BLaER1 treated with 17β-estradiol and CSF1 and Interleukin-3, amounts not matched to agents 10 nM and 100 nM (cell line): ENCODE measurements around the gene WDR43.

Source experiments
- H3K27ac ChIP-seq, 11 experiments: shearing (Covaris generic); formaldehyde crosslinking; 2 replicates each; pipeline ENCODE4 v1.8.1; 2022
- H3K27me3 ChIP-seq, 11 experiments: shearing (Covaris generic); formaldehyde crosslinking; 2 replicates each; pipeline ENCODE4 v1.8.1; 2022
- H3K36me3 ChIP-seq, 11 experiments: shearing (Covaris generic); formaldehyde crosslinking; 2 replicates each; pipeline ENCODE4 v1.8.1; 2022
- H3K4me1 ChIP-seq, 10 experiments: shearing (Covaris generic); formaldehyde crosslinking; 2 replicates each; pipeline ENCODE4 v1.8.1; 2022
- H3K4me2 ChIP-seq, 11 experiments: shearing (Covaris generic); formaldehyde crosslinking; 2 replicates each; pipeline ENCODE4 v1.8.1; 2022
- H3K4me3 ChIP-seq, 10 experiments: shearing (Covaris generic); formaldehyde crosslinking; 2 replicates each; pipeline ENCODE4 v1.8.1; 2022
- H3K9ac ChIP-seq, 11 experiments: shearing (Covaris generic); formaldehyde crosslinking; 2 replicates each; pipeline ENCODE4 v1.8.1; 2022
- H3K9me3 ChIP-seq, 11 experiments: shearing (Covaris generic); formaldehyde crosslinking; replicated peaks in 1 of 11; 2 replicates each; pipeline ENCODE4 v1.8.1; 2022
- H4K20me1 ChIP-seq, 11 experiments: shearing (Covaris generic); formaldehyde crosslinking; 2 replicates each; pipeline ENCODE4 v1.8.1; 2022
- Cebpa-rat ChIP-seq, 11 experiments: shearing (Covaris generic); IDR thresholded peaks; 2 replicates each; pipeline ENCODE4 v1.8.1; 2022

WDR43 gene

GRCh38 chr2:28904802-28905457 is 10.5 kb downstream of the WDR43 start:
- no peak overlapping the region for H3K4me3 ChIP-seq
- H3K27ac ChIP-seq = peak overlapping the region in 2 of 11 experiments; percentile 4 to 20; a peak in 1 of 22 replicates
- peaks cover 67 to 98% (median 90%) of the 10 kb centered on the region in 11 experiments for H3K36me3 ChIP-seq
- H3K9me3 ChIP-seq = no peaks in the 10 kb centered on the region
- peaks cover under 1 to 42% (median 10%) of the 10 kb centered on the region in 10 experiments; a peak in 10 of 20 replicates for H3K4me1 ChIP-seq
- H3K27me3 ChIP-seq = no peaks in the 10 kb centered on the region
- no peak for TF ChIP-seq Cebpa-rat (IDR thresholded peaks at IDR 0.05)
- H3K9ac ChIP-seq = peak overlapping the region in 1 of 11 experiments; percentile 35; a peak in 1 of 22 replicates
- peak overlapping the region in 2 of 11 experiments; percentile 31 to 76; a peak in 4 of 22 replicates for H3K4me2 ChIP-seq
- peaks cover 51 to 100% (median 100%) of the 10 kb centered on the region in 11 experiments; a peak in 21 of 22 replicates for H4K20me1 ChIP-seq

- H3K36me3 ChIP-seq = peaks cover 73 to 100% (median 95%) of the 10 kb centered on the region in 11 experiments
These were observed 11.1 kb downstream of the WDR43 start for GRCh38 chr2:28905533-28905932.

DNA sequence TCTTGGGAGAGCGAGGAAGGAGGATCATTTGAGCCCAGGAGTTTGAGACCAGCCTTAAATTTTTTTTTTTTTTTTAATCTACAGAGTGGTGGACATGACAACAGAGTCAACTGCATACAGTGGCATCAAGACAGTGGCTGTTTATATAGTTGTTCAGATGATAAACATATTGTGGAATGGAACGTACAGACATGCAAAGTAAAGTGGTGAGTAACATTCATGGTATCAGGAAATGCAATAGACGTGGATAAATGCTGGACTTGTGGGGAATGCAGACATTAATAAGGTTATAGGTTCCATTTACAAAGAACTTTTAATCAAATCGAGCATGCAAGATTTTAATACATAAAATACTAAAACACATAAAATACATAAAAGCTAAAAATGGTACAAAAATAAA is 11.9 kb downstream of the WDR43 start:
- Histone ChIP-seq H3K27ac (no peak overlapping the region), H3K36me3 (peaks cover 81 to 100% (median 99%) of the 10 kb centered on the region in 11 experiments), H4K20me1 (peaks cover 44 to 100% (median 100%) of the 10 kb centered on the region in 11 experiments; a peak in 21 of 22 replicates), H3K9ac (no peak overlapping the region), H3K4me1 (peaks cover 0 to 34% (median 8%) of the 10 kb centered on the region in 10 experiments; a peak in 10 of 20 replicates), H3K4me3 (no peak overlapping the region), H3K27me3 (no peaks in the 10 kb centered on the region), H3K4me2 (no peak overlapping the region), H3K9me3 (no peaks in the 10 kb centered on the region)
- no peak for TF ChIP-seq Cebpa-rat (IDR thresholded peaks at IDR 0.05)

More at GRCh38 chr2:28905533-28905932, 11.1 kb downstream of the WDR43 start:
- Histone ChIP-seq H3K9ac (no peak overlapping the region), H4K20me1 (peaks cover 48 to 100% (median 100%) of the 10 kb centered on the region in 11 experiments; a peak in 21 of 22 replicates), H3K4me2 (0 out of 22 replicates have a peak overlapping the region, but pooled peaks of 1 of the 11 experiments have one; percentile 24), H3K27me3 (no peaks in the 10 kb centered on the region), H3K9me3 (no peaks in the 10 kb centered on the region), H3K27ac (0 out of 22 replicates have a peak overlapping the region, but pooled peaks of 1 of the 11 experiments have one; percentile 4), H3K4me1 (peaks cover 0 to 42% (median 10%) of the 10 kb centered on the region in 10 experiments; a peak in 10 of 20 replicates), H3K4me3 (no peak overlapping the region)
- TF ChIP-seq Cebpa-rat (IDR thresholded peaks at IDR 0.05) = no peak

GRCh38 chr2:28906821-28907220 is 12.4 kb downstream of the WDR43 start:
- H3K27ac ChIP-seq = no peak overlapping the region
- H3K4me2 ChIP-seq = no peak overlapping the region
- H4K20me1 ChIP-seq = peaks cover 44 to 100% (median 100%) of the 10 kb centered on the region in 11 experiments; a peak in 21 of 22 replicates
- H3K36me3 ChIP-seq = peaks cover 83 to 100% (median 99%) of the 10 kb centered on the region in 11 experiments
- no peak overlapping the region for H3K4me3 ChIP-seq
- peaks cover 0 to 29% (median 5%) of the 10 kb centered on the region in 10 experiments; a peak in 8 of 20 replicates for H3K4me1 ChIP-seq
- no peak overlapping the region for H3K9ac ChIP-seq
- no peak for TF ChIP-seq Cebpa-rat (IDR thresholded peaks at IDR 0.05)
- no peaks in the 10 kb centered on the region for H3K9me3 ChIP-seq
- H3K27me3 ChIP-seq = no peaks in the 10 kb centered on the region

- Histone ChIP-seq H3K36me3 (peaks cover 84 to 100% (median 99%) of the 10 kb centered on the region in 11 experiments), H3K4me3 (no peak overlapping the region), H4K20me1 (peaks cover 42 to 100% (median 100%) of the 10 kb centered on the region in 11 experiments; a peak in 21 of 22 replicates), H3K9ac (no peak overlapping the region), H3K4me1 (peaks cover 0 to 23% (median 5%) of the 10 kb centered on the region in 10 experiments; a peak in 7 of 20 replicates), H3K27ac (no peak overlapping the region), H3K4me2 (no peak overlapping the region), H3K9me3 (no peaks in the 10 kb centered on the region), H3K27me3 (no peaks in the 10 kb centered on the region)
- no peak for TF ChIP-seq Cebpa-rat (IDR thresholded peaks at IDR 0.05)
These were observed 13.7 kb downstream of the WDR43 start for GRCh38 chr2:28908172-28908571.

DNA sequence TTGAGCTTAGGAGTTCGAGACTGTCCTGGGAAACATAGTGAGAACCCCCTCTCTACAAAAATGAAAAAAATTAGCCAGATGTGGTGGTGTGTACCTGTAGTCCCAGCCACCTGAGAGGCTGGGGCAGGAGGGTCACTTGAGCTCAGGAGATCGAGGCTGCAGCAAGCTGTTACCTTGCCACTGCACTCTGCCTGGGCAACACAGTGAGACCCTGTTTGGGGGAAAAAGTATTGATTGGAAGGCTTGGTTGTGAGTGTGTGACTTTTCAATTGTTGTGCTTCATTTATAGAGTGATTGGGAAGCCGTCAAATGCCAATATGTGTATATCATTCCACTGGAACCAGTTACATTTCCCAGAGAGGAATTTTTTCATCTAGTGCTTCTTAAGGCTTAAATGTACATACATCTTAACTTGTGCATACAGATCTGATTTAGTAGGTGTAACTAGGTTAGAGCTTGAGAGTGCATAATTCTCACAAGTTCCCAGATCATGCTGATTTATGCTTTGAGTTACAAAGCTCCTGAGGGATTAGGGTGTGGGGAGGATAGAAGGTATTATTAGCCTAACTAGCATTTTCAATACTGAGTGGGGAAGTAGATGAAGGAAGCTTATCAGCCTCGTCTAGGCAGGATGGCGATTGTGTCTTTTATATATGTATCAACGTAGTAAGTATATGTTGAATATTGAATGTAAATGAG is 15.3 kb downstream of the WDR43 start:
- H3K9me3 ChIP-seq = no peaks in the 10 kb centered on the region
- no peak for TF ChIP-seq Cebpa-rat (IDR thresholded peaks at IDR 0.05)
- H3K27me3 ChIP-seq = no peaks in the 10 kb centered on the region
- H3K4me1 ChIP-seq = peaks cover 0 to 11% (median 0%) of the 10 kb centered on the region in 10 experiments; a peak in 4 of 20 replicates
- H4K20me1 ChIP-seq = peaks cover 36 to 100% (median 100%) of the 10 kb centered on the region in 11 experiments; a peak in 21 of 22 replicates
- peaks cover 91 to 100% (median 100%) of the 10 kb centered on the region in 11 experiments for H3K36me3 ChIP-seq
- H3K9ac ChIP-seq = no peak overlapping the region
- no peak overlapping the region for H3K27ac ChIP-seq
- no peak overlapping the region for H3K4me2 ChIP-seq
- no peak overlapping the region for H3K4me3 ChIP-seq

DNA sequence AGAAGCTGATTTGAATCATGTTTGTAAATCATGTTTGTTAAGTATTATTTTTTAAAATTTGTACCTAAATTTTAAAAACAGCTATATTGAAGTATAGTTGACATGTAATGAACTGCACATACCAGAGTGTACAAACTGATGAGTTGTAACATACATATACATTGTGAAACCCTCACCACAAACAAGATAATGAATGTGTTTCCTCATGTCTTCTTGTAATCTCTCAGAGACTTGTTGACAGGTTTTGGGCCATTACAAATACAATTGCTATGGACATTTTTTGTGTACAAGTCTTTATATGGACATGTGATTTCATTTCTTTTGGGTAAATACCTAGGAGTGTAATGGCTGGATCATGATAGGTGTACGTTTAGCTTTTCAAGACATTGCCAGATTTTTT is 21.5 kb downstream of the WDR43 start:
- H3K9me3 ChIP-seq = no peaks in the 10 kb centered on the region
- H4K20me1 ChIP-seq = peaks cover 27 to 100% (median 98%) of the 10 kb centered on the region in 11 experiments; a peak in 21 of 22 replicates
- H3K4me3 ChIP-seq = no peak overlapping the region
- no peak overlapping the region for H3K9ac ChIP-seq
- TF ChIP-seq Cebpa-rat (IDR thresholded peaks at IDR 0.05) = no peak
- no peaks in the 10 kb centered on the region for H3K4me1 ChIP-seq
- H3K27ac ChIP-seq = peak overlapping the region in 1 of 11 experiments; percentile 3; a peak in 1 of 22 replicates
- no peak overlapping the region for H3K4me2 ChIP-seq
- H3K36me3 ChIP-seq = peaks cover 95 to 100% (median 100%) of the 10 kb centered on the region in 11 experiments
- H3K27me3 ChIP-seq = no peaks in the 10 kb centered on the region

DNA sequence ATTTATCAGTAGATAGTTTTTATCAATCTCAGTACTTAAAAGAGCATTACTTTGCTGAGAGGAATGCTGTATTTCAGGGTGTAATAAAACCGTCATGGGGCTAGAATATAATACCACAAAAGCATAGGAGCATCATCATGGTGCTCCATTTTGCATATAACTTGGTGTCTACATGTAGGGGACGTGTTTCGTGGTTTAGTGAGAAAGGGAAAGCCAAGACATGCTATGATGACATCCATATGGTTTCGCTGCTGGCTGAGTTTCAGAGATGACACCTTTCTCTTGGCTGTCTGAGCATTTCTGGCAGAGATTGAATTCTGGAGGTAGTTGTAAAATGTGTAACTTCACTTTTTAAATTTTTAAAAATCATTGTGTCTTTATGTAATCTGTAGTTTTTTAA is 32.4 kb downstream of the WDR43 start:
- Histone ChIP-seq H3K27me3 (no peaks in the 10 kb centered on the region), H3K4me2 (no peak overlapping the region), H3K27ac (no peak overlapping the region), H3K4me1 (no peaks in the 10 kb centered on the region), H3K9me3 (no peaks in the 10 kb centered on the region), H3K9ac (no peak overlapping the region), H3K36me3 (peaks cover 99 to 100% (median 100%) of the 10 kb centered on the region in 11 experiments), H4K20me1 (peaks cover 0 to 100% (median 95%) of the 10 kb centered on the region in 11 experiments; a peak in 21 of 22 replicates), H3K4me3 (no peak overlapping the region)
- TF ChIP-seq Cebpa-rat (IDR thresholded peaks at IDR 0.05) = no peak

DNA sequence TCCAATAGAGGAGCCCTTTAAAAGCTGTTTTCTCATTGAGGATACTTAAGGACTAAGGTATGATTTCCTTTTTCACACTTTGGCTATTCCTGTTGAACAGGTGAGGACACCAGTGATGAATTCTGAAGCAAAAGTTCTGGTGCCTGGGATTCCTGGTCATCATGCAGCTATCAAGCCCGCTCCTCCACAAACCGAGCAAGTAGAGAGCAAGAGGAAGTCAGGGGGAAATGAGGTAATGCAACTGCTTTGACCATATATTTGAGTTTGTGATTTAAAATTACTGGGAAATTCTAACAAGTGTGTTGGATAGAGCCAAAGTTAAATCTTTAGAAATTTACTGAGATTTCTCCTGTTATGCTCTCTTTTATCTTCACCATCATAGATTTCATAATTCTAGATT is 33.0 kb downstream of the WDR43 start:
- Histone ChIP-seq H3K27me3 (no peaks in the 10 kb centered on the region), H3K9me3 (no peaks in the 10 kb centered on the region), H3K36me3 (peaks cover 99 to 100% (median 100%) of the 10 kb centered on the region in 11 experiments), H3K27ac (no peak overlapping the region), H3K4me2 (no peak overlapping the region), H3K4me1 (no peaks in the 10 kb centered on the region), H4K20me1 (peaks cover 0 to 100% (median 96%) of the 10 kb centered on the region in 11 experiments; a peak in 20 of 22 replicates), H3K9ac (no peak overlapping the region), H3K4me3 (no peak overlapping the region)
- no peak for TF ChIP-seq Cebpa-rat (IDR thresholded peaks at IDR 0.05)
